ENCODE measurements around the gene PODXL2. TPM values are rescaled to one million over a fixed set of nuclear protein-coding genes. Genes with fewer than 3 reads are reported as not detected.

Gene PODXL2
- total RNA-seq, 4 donors from 2014 or later, result 2.1 to 5.5 (median 4.4) TPM

- Histone ChIP-seq H3K36me3 (no peaks in the 10 kb centered on the region), H3K27ac (no peak overlapping the region), H3K9me3 (no peaks in the 10 kb centered on the region), H3K4me1 (no peaks in the 10 kb centered on the region), H3K27me3 (peaks cover 0 to 8% (median 0%) of the 10 kb centered on the region in 4 donors), H3K4me3 (no peak overlapping the region)
- no peak for DNase-seq
- intact Hi-C loops (cut with DNase I), result no loop called here
- 61 to 64% methylated on average over 2 to 4 of the region's 5 CpGs for WGBS, 2 donors
- TF ChIP-seq POLR2A (IDR thresholded peaks at IDR 0.05) (no peak), CTCF (IDR thresholded peaks at IDR 0.05) (no peak)
Observed at GRCh38 chr3:127639173-127640041, 10.4 kb downstream of the PODXL2 start.

GRCh38 chr3:127640042-127640355 lies 11.0 kb downstream of the PODXL2 start:
- Histone ChIP-seq H3K4me1 (no peaks in the 10 kb centered on the region), H3K9me3 (no peaks in the 10 kb centered on the region), H3K4me3 (no peak overlapping the region), H3K27ac (no peak overlapping the region), H3K36me3 (no peaks in the 10 kb centered on the region), H3K27me3 (peaks cover 0 to 8% (median 0%) of the 10 kb centered on the region in 4 donors)
- TF ChIP-seq CTCF (IDR thresholded peaks at IDR 0.05) (no peak), POLR2A (IDR thresholded peaks at IDR 0.05) (no peak)
- intact Hi-C loops (cut with DNase I), result no loop called here
- 94 to 100% methylated on average over 3 of the region's 3 CpGs for WGBS, 2 donors
- no peak for DNase-seq

GRCh38 chr3:127644641-127645370 lies 15.8 kb downstream of the PODXL2 start:
- TF ChIP-seq CTCF (IDR thresholded peaks at IDR 0.05) (no peak), POLR2A (IDR thresholded peaks at IDR 0.05) (no peak)
- DNase-seq, result no peak
- no peaks in the 10 kb centered on the region for H3K9me3 ChIP-seq
- WGBS, 2 donors, result 79 to 83% methylated on average over 4 to 5 of the region's 5 CpGs
- H3K36me3 ChIP-seq, result no peaks in the 10 kb centered on the region
- H3K4me3 ChIP-seq, result no peak overlapping the region
- no peaks in the 10 kb centered on the region for H3K27me3 ChIP-seq
- H3K27ac ChIP-seq, result no peak overlapping the region
- H3K4me1 ChIP-seq, result no peaks in the 10 kb centered on the region
- intact Hi-C loops (cut with DNase I), result no loop called here

GRCh38 chr3:127645371-127646015 lies 16.5 kb downstream of the PODXL2 start:
- DNase-seq, result no peak
- Histone ChIP-seq H3K9me3 (no peaks in the 10 kb centered on the region), H3K36me3 (no peaks in the 10 kb centered on the region), H3K27me3 (no peaks in the 10 kb centered on the region), H3K4me1 (no peaks in the 10 kb centered on the region), H3K4me3 (no peak overlapping the region), H3K27ac (no peak overlapping the region)
- intact Hi-C loops (cut with DNase I), result no loop called here
- WGBS, 2 donors, result 88 to 96% methylated on average over 5 of the region's 8 CpGs
- TF ChIP-seq POLR2A (IDR thresholded peaks at IDR 0.05), result no peak
- TF ChIP-seq CTCF (IDR thresholded peaks at IDR 0.05), result no peak
